Measurements from ENCODE around the gene FKRP.
"Not testable (repeated sequence)": the region's sequence is repeated elsewhere in the genome, so short reads cannot be mapped to it uniquely, and the experiment has no call there.

The FKRP gene

DNA sequence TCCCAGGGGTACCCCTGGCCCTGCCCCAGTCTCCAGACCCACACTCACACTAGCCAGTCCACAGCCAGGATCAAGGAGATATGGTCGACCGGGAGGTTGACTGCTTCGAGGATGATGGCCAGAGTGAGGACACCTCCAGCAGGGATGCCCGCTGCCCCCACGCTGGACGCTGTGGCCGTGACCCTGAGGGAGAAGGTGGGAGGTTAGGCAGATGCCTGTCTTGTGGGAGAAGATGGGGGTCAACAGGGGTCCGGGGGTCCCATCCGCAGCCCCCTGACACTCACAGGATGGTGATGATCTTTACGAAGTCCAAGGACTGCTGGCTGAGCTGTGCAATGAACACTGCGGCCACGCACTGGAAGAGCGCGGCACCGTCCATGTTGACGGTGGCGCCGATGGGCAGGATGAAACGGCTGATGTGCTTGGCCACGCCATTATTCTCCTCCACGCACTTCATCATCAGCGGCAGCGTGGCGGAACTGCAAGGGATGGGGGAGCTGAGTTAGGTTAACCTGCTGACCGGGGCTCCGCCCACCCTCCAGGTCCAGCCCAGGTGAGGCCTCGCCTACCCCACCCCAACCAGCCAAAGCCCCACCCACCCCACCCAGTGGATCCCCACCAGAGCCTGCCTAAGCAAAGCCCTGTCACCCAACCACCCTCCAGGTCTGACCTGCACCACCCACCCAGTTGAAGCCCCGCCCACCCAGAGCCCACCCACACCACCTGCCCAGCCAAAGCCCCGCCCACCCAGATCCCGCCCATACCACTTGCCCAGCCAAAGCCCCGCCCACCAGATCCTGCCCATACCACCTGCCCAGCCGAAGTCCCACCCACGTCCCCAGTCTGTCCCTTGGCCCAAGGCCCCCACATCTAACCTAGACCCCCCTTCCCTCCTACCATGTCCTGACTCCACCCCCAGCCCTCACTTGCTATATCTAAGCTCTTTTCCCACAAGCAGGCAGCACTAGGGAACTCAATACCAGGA is 31.4 kb downstream of the FKRP start:
- peaks cover 16% of the 10 kb centered on the region for H3K79me2 ChIP-seq (ENCODE audit: control insufficient read depth, low read length)
- H3K27me3 ChIP-seq (ENCODE audit: control insufficient read depth, low read length): no peaks in the 10 kb centered on the region
- H3K36me3 ChIP-seq (ENCODE audit: control insufficient read depth, low read length): peaks cover 62% of the 10 kb centered on the region
- H3K9me3 ChIP-seq (ENCODE audit: control insufficient read depth, insufficient read depth, low read length): no peaks in the 10 kb centered on the region
- H4K20me1 ChIP-seq (ENCODE audit: control insufficient read depth, insufficient read depth, low read depth, low read length): peaks cover 19% of the 10 kb centered on the region; the same call in 1 of the 2 replicates
- H3F3A ChIP-seq (ENCODE audit: control insufficient read depth, insufficient read depth): peaks cover 19% of the 10 kb centered on the region
- no peaks in the 10 kb centered on the region for H3K4me1 ChIP-seq (ENCODE audit: control insufficient read depth, low read length)
- H3K27ac ChIP-seq (ENCODE audit: low read depth, low read length): no peak overlapping the region
- TF ChIP-seq CTCF (IDR thresholded peaks at IDR 0.05; ENCODE audit: low read depth, low read length, poor library complexity, severe bottlenecking) (no peak), EZH2phosphoT487 (IDR thresholded peaks at IDR 0.05; ENCODE audit: borderline replicate concordance, low read length) (no peak)
- no peak overlapping the region for H3K4me2 ChIP-seq (ENCODE audit: low read length)
- no peaks in the 10 kb centered on the region for H3K9me2 ChIP-seq (replicated peaks; ENCODE audit: control insufficient read depth, low read length)
- H3K4me3 ChIP-seq (ENCODE audit: low read length): no peak overlapping the region

DNA sequence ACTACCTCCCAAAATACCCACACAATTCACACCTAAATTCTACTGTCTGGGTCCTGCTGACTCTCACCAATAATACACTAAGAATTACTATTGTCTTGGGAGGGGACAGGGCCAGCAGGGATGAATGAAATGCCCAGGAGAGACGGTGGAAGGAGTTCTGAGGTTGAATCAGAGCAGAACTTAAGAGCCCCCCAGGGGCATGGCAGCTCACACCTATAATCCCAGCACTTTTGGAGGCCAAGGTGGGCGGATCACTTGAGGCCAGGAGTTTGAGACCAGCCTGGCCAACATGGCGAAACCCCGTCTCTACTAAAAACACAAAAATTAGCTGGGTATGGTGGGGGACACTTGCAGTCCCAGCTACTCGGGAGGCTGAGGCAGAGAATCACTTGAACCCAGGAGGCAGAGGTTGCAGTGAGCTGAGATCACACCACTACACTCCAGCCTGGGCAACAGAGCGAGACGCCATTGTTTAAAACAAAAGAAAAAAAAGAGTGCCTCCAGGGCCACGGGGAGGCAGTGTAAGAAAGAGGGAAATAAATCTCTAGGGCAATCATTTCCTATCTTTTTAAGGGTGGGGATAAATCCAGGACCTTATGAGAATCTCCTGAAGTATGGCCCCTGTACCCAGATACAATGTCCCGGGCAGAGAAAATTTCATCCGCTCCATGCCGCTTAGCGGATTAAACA is 32.2 kb downstream of the FKRP start:
- peaks cover 25% of the 10 kb centered on the region for H3K79me2 ChIP-seq (ENCODE audit: control insufficient read depth, low read length)
- H3K4me1 ChIP-seq (ENCODE audit: control insufficient read depth, low read length); H3K9me2 ChIP-seq (replicated peaks; ENCODE audit: control insufficient read depth, low read length); H3K27me3 ChIP-seq (ENCODE audit: control insufficient read depth, low read length); H3K9me3 ChIP-seq (ENCODE audit: control insufficient read depth, insufficient read depth, low read length); H3K4me2 ChIP-seq (ENCODE audit: low read length); H3K27ac ChIP-seq (ENCODE audit: low read depth, low read length); H3K4me3 ChIP-seq (ENCODE audit: low read length): not testable (repeated sequence)
- peaks cover 16% of the 10 kb centered on the region for H3F3A ChIP-seq (ENCODE audit: control insufficient read depth, insufficient read depth)
- peaks cover 71% of the 10 kb centered on the region for H3K36me3 ChIP-seq (ENCODE audit: control insufficient read depth, low read length)
- H4K20me1 ChIP-seq (ENCODE audit: control insufficient read depth, insufficient read depth, low read depth, low read length): peaks cover 25% of the 10 kb centered on the region; the same call in 1 of the 2 replicates

GRCh38 chr19:46782355-46783019 is 36.6 kb downstream of the FKRP start:
- Histone ChIP-seq H3K27me3 (ENCODE audit: control insufficient read depth, low read length) (no peaks in the 10 kb centered on the region), H4K20me1 (ENCODE audit: control insufficient read depth, insufficient read depth, low read depth, low read length) (peaks cover 31% of the 10 kb centered on the region; the same call in 1 of the 2 replicates), H3F3A (ENCODE audit: control insufficient read depth, insufficient read depth) (peaks cover 5% of the 10 kb centered on the region; the same call in 1 of the 2 replicates), H3K4me3 (ENCODE audit: low read length) (no peak overlapping the region), H3K4me2 (ENCODE audit: low read length) (no peak overlapping the region), H3K9me3 (ENCODE audit: control insufficient read depth, insufficient read depth, low read length) (no peaks in the 10 kb centered on the region), H3K9me2 (replicated peaks; ENCODE audit: control insufficient read depth, low read length) (no peaks in the 10 kb centered on the region), H3K36me3 (ENCODE audit: control insufficient read depth, low read length) (peaks cover 88% of the 10 kb centered on the region), H3K79me2 (ENCODE audit: control insufficient read depth, low read length) (peaks cover 66% of the 10 kb centered on the region), H3K27ac (ENCODE audit: low read depth, low read length) (no peak overlapping the region), H3K4me1 (ENCODE audit: control insufficient read depth, low read length) (peaks cover 25% of the 10 kb centered on the region)
- TF ChIP-seq CTCF (IDR thresholded peaks at IDR 0.05; ENCODE audit: low read depth, low read length, poor library complexity, severe bottlenecking): no peak
- TF ChIP-seq EZH2phosphoT487 (IDR thresholded peaks at IDR 0.05; ENCODE audit: borderline replicate concordance, low read length): no peak
